Ovary (tissue), 3 donors: ENCODE results near the gene TFIP11.

ENCODE experiments used
- POLR2A ChIP-seq: fragments of 450-650 bp; IDR thresholded peaks from one replicate; pipeline ENCODE4 v1.6.1; 2017; ENCODE audit warnings: antibody characterized with exemption, mild to moderate bottlenecking, moderate library complexity
- TF ChIP-seq, protein P1 (sequence below), 3 donors: fragments of 450-650 bp in 2 of 3; fragments of 200-600 bp in 1 of 3; IDR thresholded peaks; one replicate each; pipeline versions ENCODE4 v1.5.1 to v1.8.0; 2016 to 2022; ENCODE audit warnings: antibody characterized with exemption in 3 of 3, mild to moderate bottlenecking in 1 of 3
- donor health status: DM: no; HTN: no; CAD: no.

- TF ChIP-seq, protein P1, sequence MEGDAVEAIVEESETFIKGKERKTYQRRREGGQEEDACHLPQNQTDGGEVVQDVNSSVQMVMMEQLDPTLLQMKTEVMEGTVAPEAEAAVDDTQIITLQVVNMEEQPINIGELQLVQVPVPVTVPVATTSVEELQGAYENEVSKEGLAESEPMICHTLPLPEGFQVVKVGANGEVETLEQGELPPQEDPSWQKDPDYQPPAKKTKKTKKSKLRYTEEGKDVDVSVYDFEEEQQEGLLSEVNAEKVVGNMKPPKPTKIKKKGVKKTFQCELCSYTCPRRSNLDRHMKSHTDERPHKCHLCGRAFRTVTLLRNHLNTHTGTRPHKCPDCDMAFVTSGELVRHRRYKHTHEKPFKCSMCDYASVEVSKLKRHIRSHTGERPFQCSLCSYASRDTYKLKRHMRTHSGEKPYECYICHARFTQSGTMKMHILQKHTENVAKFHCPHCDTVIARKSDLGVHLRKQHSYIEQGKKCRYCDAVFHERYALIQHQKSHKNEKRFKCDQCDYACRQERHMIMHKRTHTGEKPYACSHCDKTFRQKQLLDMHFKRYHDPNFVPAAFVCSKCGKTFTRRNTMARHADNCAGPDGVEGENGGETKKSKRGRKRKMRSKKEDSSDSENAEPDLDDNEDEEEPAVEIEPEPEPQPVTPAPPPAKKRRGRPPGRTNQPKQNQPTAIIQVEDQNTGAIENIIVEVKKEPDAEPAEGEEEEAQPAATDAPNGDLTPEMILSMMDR (IDR thresholded peaks at IDR 0.05): no peak
- TF ChIP-seq POLR2A: no peak
Measured at GRCh38 chr22:26486394-26486793, 25.9 kb downstream of the TFIP11 start.
